ENCODE data around the gene CDC42BPA. TPM values are rescaled to one million over a fixed set of nuclear protein-coding genes. Genes with fewer than 3 reads are reported as not detected.

CDC42BPA gene
- total and polyA plus RNA-seq, 8 donors: 6.2 to 198 (median 64.5) TPM

GRCh38 chr1:227316456-227316855 is 1.8 kb downstream of the CDC42BPA start:
- H3K27me3 ChIP-seq: peaks cover 0 to 14% (median 0%) of the 10 kb centered on the region in 3 donors
- no peaks in the 10 kb centered on the region for H3K9me3 ChIP-seq
- no peaks in the 10 kb centered on the region for H3K36me3 ChIP-seq
- peak overlapping the region; percentile 75 to 87 (median 82) for H3K4me3 ChIP-seq
- peaks cover 17 to 47% (median 28%) of the 10 kb centered on the region in 4 donors for H3K4me1 ChIP-seq
- intact Hi-C loops (cut with DNase I; ENCODE audit: low total_unique reads): no loop called here
- H3K27ac ChIP-seq: peak overlapping the region in 4 of 5 donors; percentile 92 to 98 (median 97)
- TF ChIP-seq, protein P1, sequence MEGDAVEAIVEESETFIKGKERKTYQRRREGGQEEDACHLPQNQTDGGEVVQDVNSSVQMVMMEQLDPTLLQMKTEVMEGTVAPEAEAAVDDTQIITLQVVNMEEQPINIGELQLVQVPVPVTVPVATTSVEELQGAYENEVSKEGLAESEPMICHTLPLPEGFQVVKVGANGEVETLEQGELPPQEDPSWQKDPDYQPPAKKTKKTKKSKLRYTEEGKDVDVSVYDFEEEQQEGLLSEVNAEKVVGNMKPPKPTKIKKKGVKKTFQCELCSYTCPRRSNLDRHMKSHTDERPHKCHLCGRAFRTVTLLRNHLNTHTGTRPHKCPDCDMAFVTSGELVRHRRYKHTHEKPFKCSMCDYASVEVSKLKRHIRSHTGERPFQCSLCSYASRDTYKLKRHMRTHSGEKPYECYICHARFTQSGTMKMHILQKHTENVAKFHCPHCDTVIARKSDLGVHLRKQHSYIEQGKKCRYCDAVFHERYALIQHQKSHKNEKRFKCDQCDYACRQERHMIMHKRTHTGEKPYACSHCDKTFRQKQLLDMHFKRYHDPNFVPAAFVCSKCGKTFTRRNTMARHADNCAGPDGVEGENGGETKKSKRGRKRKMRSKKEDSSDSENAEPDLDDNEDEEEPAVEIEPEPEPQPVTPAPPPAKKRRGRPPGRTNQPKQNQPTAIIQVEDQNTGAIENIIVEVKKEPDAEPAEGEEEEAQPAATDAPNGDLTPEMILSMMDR (IDR thresholded peaks at IDR 0.05): no peak
- TF ChIP-seq EP300 (IDR thresholded peaks at IDR 0.05): no peak
- TF ChIP-seq POLR2AphosphoS5 (IDR thresholded peaks at IDR 0.05): no peak
- TF ChIP-seq POLR2A (IDR thresholded peaks at IDR 0.05): no peak
- DNase-seq: no peak

DNA sequence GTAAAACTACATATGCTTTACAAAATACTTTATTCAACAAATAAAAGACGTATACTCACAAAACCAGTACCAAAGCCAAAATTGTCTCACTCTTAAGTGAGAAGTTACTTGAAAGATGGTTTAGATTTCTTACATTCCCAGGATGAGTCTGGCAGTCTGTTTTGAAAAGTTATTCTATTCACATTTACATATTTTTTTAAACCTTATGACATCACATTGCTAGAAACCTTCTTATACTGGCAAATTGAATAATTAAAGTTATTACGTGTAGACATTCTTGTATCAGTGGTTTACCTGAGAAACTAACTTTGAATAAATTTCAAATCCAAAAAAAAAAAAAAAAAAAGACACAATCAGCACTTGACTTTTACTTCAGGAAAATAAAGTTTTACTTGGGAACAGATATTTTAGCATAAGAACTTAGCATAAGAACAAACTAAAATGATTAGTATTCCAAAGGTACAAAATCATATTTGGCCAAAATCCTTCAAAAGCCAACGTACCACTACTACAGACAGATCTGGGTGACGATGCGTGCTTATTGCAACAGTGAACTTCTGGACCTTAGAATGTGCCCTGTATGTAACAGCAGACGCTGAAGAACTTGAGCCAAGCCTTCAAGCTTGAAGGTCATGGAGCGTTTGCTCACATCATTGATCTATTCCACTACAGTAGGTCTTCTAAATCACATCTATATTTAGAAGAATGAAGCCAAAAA is 2.5 kb downstream of the CDC42BPA start:
- 3 to 27% (median 11%) methylated on average over 7 of the region's 7 CpGs for WGBS, 5 donors
- peak; percentile 29 to 76 (median 66) for TF ChIP-seq POLR2AphosphoS5 (IDR thresholded peaks at IDR 0.05)
- TF ChIP-seq POLR2A (IDR thresholded peaks at IDR 0.05): no peak
- Histone ChIP-seq H3K4me3 (peak overlapping the region; percentile 75 to 87 (median 82)), H3K27ac (peak overlapping the region; percentile 69 to 98 (median 96)), H3K4me1 (peaks cover 12 to 45% (median 26%) of the 10 kb centered on the region in 4 donors), H3K9me3 (no peaks in the 10 kb centered on the region), H3K27me3 (peaks cover 0 to 14% (median 0%) of the 10 kb centered on the region in 3 donors), H3K36me3 (no peaks in the 10 kb centered on the region)
- DNase-seq: peak; percentile 33 to 77
- intact Hi-C loops (cut with DNase I; ENCODE audit: low total_unique reads): no loop called here

DNA sequence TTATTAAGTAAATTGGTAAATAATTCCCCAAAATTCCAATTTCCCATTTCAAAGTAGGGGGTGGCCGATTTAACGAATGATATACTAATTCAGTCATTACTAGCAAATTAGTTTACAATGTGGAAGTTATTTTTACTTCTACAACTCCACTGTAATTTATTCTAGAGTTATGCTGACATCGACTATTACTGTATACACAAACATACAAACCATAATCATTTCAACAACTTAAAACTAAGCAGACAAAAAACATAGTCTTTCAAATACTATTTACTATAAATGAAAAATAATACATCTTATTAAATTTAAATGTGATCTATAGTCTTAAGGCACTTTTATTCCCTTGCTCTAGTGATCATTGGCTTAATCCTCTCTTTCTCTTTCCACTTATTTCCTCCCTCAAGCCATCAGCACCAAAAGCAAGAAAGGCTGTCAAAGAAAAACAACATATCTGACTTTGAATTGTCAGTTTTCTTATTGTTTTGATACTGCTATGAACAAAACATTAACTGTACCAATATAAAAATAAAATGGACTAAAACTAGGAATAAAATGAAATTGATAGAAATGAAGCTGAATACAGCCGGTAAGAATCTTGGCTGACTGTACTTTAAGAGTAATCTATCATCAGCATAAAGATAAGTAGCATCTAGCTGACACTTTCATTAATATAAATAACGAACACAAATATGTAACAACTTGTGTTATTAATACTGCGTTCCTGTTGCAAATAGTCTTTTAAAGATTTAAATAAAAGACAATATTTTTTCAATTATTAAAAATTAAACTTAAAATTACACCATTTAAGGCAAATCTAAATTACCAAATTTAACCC is 4.1 kb downstream of the CDC42BPA start:
- TF ChIP-seq POLR2AphosphoS5 (IDR thresholded peaks at IDR 0.05) (no peak), POLR2A (IDR thresholded peaks at IDR 0.05) (no peak), EP300 (IDR thresholded peaks at IDR 0.05) (no peak)
- TF ChIP-seq, protein P1 (IDR thresholded peaks at IDR 0.05): no peak
- Histone ChIP-seq H3K4me3 (peak overlapping the region; percentile 75 to 87 (median 82)), H3K27me3 (peaks cover 0 to 14% (median 0%) of the 10 kb centered on the region in 3 donors), H3K27ac (peak overlapping the region in 2 of 5 donors; percentile 92 to 98), H3K36me3 (no peaks in the 10 kb centered on the region), H3K4me1 (peaks cover 12 to 48% (median 38%) of the 10 kb centered on the region in 4 donors), H3K9me3 (no peaks in the 10 kb centered on the region)
- no peak for DNase-seq
- intact Hi-C loops (cut with DNase I; ENCODE audit: low total_unique reads): no loop called here
- 21 to 39% (median 30%) methylated on average over 6 of the region's 6 CpGs for WGBS, 5 donors

- Histone ChIP-seq H3K4me1 (peaks cover 12 to 65% (median 45%) of the 10 kb centered on the region in 4 donors), H3K27ac (peak overlapping the region in 1 of 5 donors; percentile 82), H3K36me3 (no peaks in the 10 kb centered on the region), H3K9me3 (no peaks in the 10 kb centered on the region), H3K4me3 (no peak overlapping the region), H3K27me3 (peaks cover 0 to under 1% (median 0%) of the 10 kb centered on the region in 3 donors)
- WGBS, 5 donors: 80 to 91% (median 88%) methylated on average over 6 of the region's 6 CpGs
- TF ChIP-seq EP300 (IDR thresholded peaks at IDR 0.05) (no peak), POLR2AphosphoS5 (IDR thresholded peaks at IDR 0.05) (no peak), POLR2A (IDR thresholded peaks at IDR 0.05) (no peak)
- TF ChIP-seq, protein P1 (IDR thresholded peaks at IDR 0.05): no peak
- no peak for DNase-seq
- intact Hi-C loops (cut with DNase I; ENCODE audit: low total_unique reads): no loop called here
These were observed 5.8 kb downstream of the CDC42BPA start for GRCh38 chr1:227312361-227313025.

Data from stomach (tissue), 9 donors.